ENCODE measurements around the gene CD63. TPM values are rescaled to one million over a fixed set of nuclear protein-coding genes. Genes with fewer than 3 reads are reported as not detected.

CD63 gene
- total RNA-seq, 1 donor from 2014 or later, result 1,317 TPM

Other genes with a start within 250 kb of the CD63 start
- gene OR6C68, start 236.6 kb downstream of the CD63 start, total RNA-seq, result not detected in 3 replicates
- not detected in 3 replicates for gene OR6C4, start 179.4 kb downstream of the CD63 start, total RNA-seq
- not detected in 3 replicates for gene OR2AP1, start 156.5 kb downstream of the CD63 start, total RNA-seq
- not detected in 3 replicates for gene OR10P1, start 92.1 kb downstream of the CD63 start, total RNA-seq
- 5.6 to 32.4 TPM (median 31.6 TPM) in 3 replicates for gene ITGA7, start 21.1 kb downstream of the CD63 start, total RNA-seq
- gene BLOC1S1, start 13.0 kb downstream of the CD63 start, total RNA-seq, result 67.3 to 78.4 TPM (median 77.2 TPM) in 3 replicates
- gene RDH5, start 8.6 kb downstream of the CD63 start, total RNA-seq, result 2.3 to 3.7 TPM (median 3.2 TPM) in 3 replicates
- gene GDF11, start 14.1 kb upstream of the CD63 start, total RNA-seq, result 17.8 to 19.1 TPM (median 18.3 TPM) in 3 replicates
- gene SARNP, start 88.7 kb upstream of the CD63 start, total RNA-seq, result 54.0 to 58.8 TPM (median 58.7 TPM) in 3 replicates
- 31.4 to 32.9 TPM (median 32.1 TPM) in 3 replicates for gene ORMDL2, start 89.0 kb upstream of the CD63 start, total RNA-seq
- gene DNAJC14, start 100.6 kb upstream of the CD63 start, total RNA-seq, result 28.3 to 34.3 TPM (median 29.5 TPM) in 3 replicates
- gene MMP19, start 113.9 kb upstream of the CD63 start, total RNA-seq, result 12.9 to 17.8 TPM (median 16.1 TPM) in 3 replicates
- gene PYM1, start 198.9 kb upstream of the CD63 start, total RNA-seq, result 17.3 to 26.4 TPM (median 19.0 TPM) in 3 replicates
- 65.8 to 118 TPM (median 66.4 TPM) in 3 replicates for gene DGKA, start 202.2 kb upstream of the CD63 start, total RNA-seq
- gene PMEL, start 237.0 kb upstream of the CD63 start, total RNA-seq, result 0.45 to 1.1 TPM (median 0.82 TPM) in 3 replicates
- 25.5 to 41.4 TPM (median 26.1 TPM) in 3 replicates for gene CDK2, start 237.8 kb upstream of the CD63 start, total RNA-seq
- gene RAB5B, start 245.1 kb upstream of the CD63 start, total RNA-seq, result 105 TPM in 3 replicates